Measurements from ENCODE around the gene NT5C2.

NT5C2 gene

GRCh38 chr10:103111918-103112877 lies 80.9 kb downstream of the NT5C2 start:
- CTCF ChIA-PET = interaction anchor here (1.1 to 1.5 kb wide), 3 partner anchors 10 to 452 kb away, joined by 3 to 5 read pairs (median 4); no protein-coding TSS in a partner anchor

GRCh38 chr10:103111031-103111917 lies 81.8 kb downstream of the NT5C2 start:
- TF ChIP-seq CTCF (IDR thresholded peaks at IDR 0.05; ENCODE audit: control extremely low read depth, extremely low read depth, low read depth, missing control alignments) = no peak
- DNase-seq (ENCODE audit: extremely low spot score) = peak; percentile 48
- POLR2A ChIA-PET = no interaction called here
- CTCF ChIA-PET = interaction anchor here (0.8 to 2.2 kb wide), 8 partner anchors 10 to 453 kb away, joined by 3 to 7 read pairs (median 4); no protein-coding TSS in a partner anchor

More at GRCh38 chr10:103111918-103112877, 80.9 kb downstream of the NT5C2 start:
- peak; percentile 22 for DNase-seq (ENCODE audit: extremely low spot score)
- no peak for TF ChIP-seq CTCF (IDR thresholded peaks at IDR 0.05; ENCODE audit: control extremely low read depth, extremely low read depth, low read depth, missing control alignments)
- POLR2A ChIA-PET = no interaction called here

GRCh38 chr10:103110407-103110806 lies 82.7 kb downstream of the NT5C2 start:
- CTCF ChIA-PET = interaction anchor here (0.8 to 2.2 kb wide), 6 partner anchors 9 to 209 kb away, joined by 3 to 7 read pairs (median 4); no protein-coding TSS in a partner anchor
- no peak for DNase-seq (ENCODE audit: extremely low spot score)
- TF ChIP-seq CTCF (IDR thresholded peaks at IDR 0.05; ENCODE audit: control extremely low read depth, extremely low read depth, low read depth, missing control alignments) = no peak
- POLR2A ChIA-PET = no interaction called here

- POLR2A ChIA-PET = no interaction called here
- TF ChIP-seq CTCF (IDR thresholded peaks at IDR 0.05; ENCODE audit: control extremely low read depth, extremely low read depth, low read depth, missing control alignments) = no peak
- no peak for DNase-seq (ENCODE audit: extremely low spot score)
- CTCF ChIA-PET = interaction anchor here (1.1 to 2.2 kb wide), 5 partner anchors 9 to 40 kb away, joined by 3 to 7 read pairs (median 5); no protein-coding TSS in a partner anchor
Observed at GRCh38 chr10:103109821-103110220, 83.3 kb downstream of the NT5C2 start.

- CTCF ChIA-PET = interaction anchor here (1.2 to 1.8 kb wide), 5 partner anchors 14 to 138 kb away, joined by 3 to 9 read pairs (median 4); no protein-coding TSS in a partner anchor
- POLR2A ChIA-PET = no interaction called here
- DNase-seq (ENCODE audit: extremely low spot score) = no peak
- no peak for TF ChIP-seq CTCF (IDR thresholded peaks at IDR 0.05; ENCODE audit: control extremely low read depth, extremely low read depth, low read depth, missing control alignments)
Observed at GRCh38 chr10:103106539-103106938, 86.5 kb downstream of the NT5C2 start.

- POLR2A ChIA-PET = no interaction called here
- CTCF ChIA-PET = interaction anchor here (1.1 to 2.9 kb wide), 8 partner anchors 11 to 139 kb away, joined by 3 to 9 read pairs (median 5); no protein-coding TSS in a partner anchor
- DNase-seq (ENCODE audit: extremely low spot score) = no peak
- no peak for TF ChIP-seq CTCF (IDR thresholded peaks at IDR 0.05; ENCODE audit: control extremely low read depth, extremely low read depth, low read depth, missing control alignments)
Observed at GRCh38 chr10:103105462-103105861, 87.6 kb downstream of the NT5C2 start.

Measured in GM10248 (cell line).